Cardiac muscle cell (in vitro differentiated cells and primary cell): ENCODE results near the gene SPN. TPM values are rescaled to one million over a fixed set of nuclear protein-coding genes. Genes with fewer than 3 reads are reported as not detected.

ENCODE experiments used
- DNase-seq, 2 donors: peaks; one replicate each; pipeline versions ENCODE4 v3.0.0 to v3.0.0-alpha.2; 2010 to 2017; ENCODE audit warnings: low read depth in 1 of 2, low spot score in 1 of 2
- H3K27ac ChIP-seq: fragments of 200-600 bp; sonication (generic); 2 replicates; pipeline ENCODE4 v1.5.1; 2016
- H3K27me3 ChIP-seq: fragments of 200-600 bp; sonication (generic); 2 replicates; pipeline ENCODE4 v1.6.0; 2016; ENCODE audit warnings: control low read depth
- H3K36me3 ChIP-seq: fragments of 200-600 bp; sonication (generic); 2 replicates; pipeline ENCODE4 v1.5.1; 2016; ENCODE audit warnings: control low read depth
- H3K4me1 ChIP-seq: fragments of 200-600 bp; sonication (generic); 2 replicates; pipeline ENCODE4 v1.8.1; 2017; ENCODE audit warnings: low read depth, mild to moderate bottlenecking, mixed run types
- H3K4me3 ChIP-seq: fragments of 200-600 bp; sonication (generic); 2 replicates; pipeline ENCODE4 v1.5.1; 2016; ENCODE audit warnings: mild to moderate bottlenecking
- H3K9me3 ChIP-seq: fragments of 200-600 bp; sonication (generic); 2 replicates; pipeline ENCODE4 v1.5.1; 2017; ENCODE audit warnings: low read depth, mild to moderate bottlenecking, control low read depth
- CTCF ChIP-seq: IDR thresholded peaks from 2 replicates; pipeline ENCODE4 v1.5.1; 2012; ENCODE audit warnings: low read depth, mild to moderate bottlenecking, low read length
- polyA plus RNA-seq: library from polyadenylated mRNA; unstranded; fragments of >200 nt; fragmentation: Nextera tagmentation; extraction: Ambion mirVana; gene quantifications from 2 replicates; pipeline ENCODE4 v1.2.1, GENCODE V29; 2016
- total RNA-seq: library from RNA; depleted of rRNA; stranded (reverse); fragments of >200 nt; gene quantifications from 2 replicates; pipeline ENCODE4 v1.2.3, GENCODE V29; 2016

Gene SPN
- total and polyA plus RNA-seq, 2 experiments from 2014 or later: 1.1 to 1.5 TPM

GRCh38 chr16:29644973-29645693 lies 17.9 kb upstream of the SPN start:
- H3K4me1 ChIP-seq: no peaks in the 10 kb centered on the region
- no peak overlapping the region for H3K27ac ChIP-seq
- H3K27me3 ChIP-seq: no peaks in the 10 kb centered on the region
- no peaks in the 10 kb centered on the region for H3K36me3 ChIP-seq
- H3K9me3 ChIP-seq: no peaks in the 10 kb centered on the region
- TF ChIP-seq CTCF: no peak
- no peak for DNase-seq
- H3K4me3 ChIP-seq: no peak overlapping the region

- Histone ChIP-seq H3K4me3 (no peak overlapping the region), H3K36me3 (no peaks in the 10 kb centered on the region), H3K4me1 (no peaks in the 10 kb centered on the region), H3K27ac (no peak overlapping the region), H3K27me3 (no peaks in the 10 kb centered on the region), H3K9me3 (no peaks in the 10 kb centered on the region)
- no peak for TF ChIP-seq CTCF
- DNase-seq: peak in 1 of 2 donors; percentile 23
Measured at GRCh38 chr16:29645694-29646187, 17.3 kb upstream of the SPN start.

- no peak overlapping the region for H3K27ac ChIP-seq
- DNase-seq: no peak
- H3K9me3 ChIP-seq: no peaks in the 10 kb centered on the region
- no peaks in the 10 kb centered on the region for H3K36me3 ChIP-seq
- TF ChIP-seq CTCF: no peak
- H3K4me3 ChIP-seq: no peak overlapping the region
- H3K27me3 ChIP-seq: no peaks in the 10 kb centered on the region
- H3K4me1 ChIP-seq: no peaks in the 10 kb centered on the region
Measured at GRCh38 chr16:29646947-29647346, 16.1 kb upstream of the SPN start.

- Histone ChIP-seq H3K4me3 (no peak overlapping the region), H3K4me1 (no peaks in the 10 kb centered on the region), H3K36me3 (no peaks in the 10 kb centered on the region), H3K9me3 (no peaks in the 10 kb centered on the region), H3K27me3 (no peaks in the 10 kb centered on the region), H3K27ac (no peak overlapping the region)
- TF ChIP-seq CTCF: no peak
- DNase-seq: no peak
Measured at GRCh38 chr16:29649588-29650494, 13.2 kb upstream of the SPN start.

GRCh38 chr16:29650771-29651170 lies 12.3 kb upstream of the SPN start:
- Histone ChIP-seq H3K4me1 (no peaks in the 10 kb centered on the region), H3K27ac (no peak overlapping the region), H3K36me3 (no peaks in the 10 kb centered on the region), H3K4me3 (no peak overlapping the region), H3K9me3 (no peaks in the 10 kb centered on the region), H3K27me3 (no peaks in the 10 kb centered on the region)
- TF ChIP-seq CTCF: no peak
- no peak for DNase-seq
